ENCODE results near the gene ERICH2.

Gene ERICH2

DNA sequence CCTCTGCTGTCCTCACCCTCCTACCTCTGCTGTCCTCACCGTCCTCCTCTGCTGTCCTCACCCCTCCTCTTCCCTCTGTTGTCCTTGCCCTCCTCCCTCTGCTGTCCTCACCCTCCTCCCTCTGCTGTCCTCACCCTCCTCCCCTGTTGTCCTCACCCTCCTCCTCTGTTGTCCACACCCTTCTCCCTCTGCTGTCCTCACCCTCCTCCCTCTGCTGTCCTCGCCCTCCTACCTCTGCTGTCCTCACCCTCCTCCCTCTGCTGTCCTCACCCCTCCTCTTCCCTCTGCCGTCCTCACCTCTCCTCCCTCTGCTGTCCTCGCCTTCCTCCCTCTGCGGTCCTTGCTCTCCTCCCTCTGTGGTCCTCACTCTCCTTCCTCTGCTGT is 58.3 kb downstream of the ERICH2 start:
- no peak overlapping the region for H3K4me3 ChIP-seq
- no peak overlapping the region for H3K27ac ChIP-seq
- peak; percentile 29 for DNase-seq (ENCODE audit: low spot score)
- TF ChIP-seq, protein P1, sequence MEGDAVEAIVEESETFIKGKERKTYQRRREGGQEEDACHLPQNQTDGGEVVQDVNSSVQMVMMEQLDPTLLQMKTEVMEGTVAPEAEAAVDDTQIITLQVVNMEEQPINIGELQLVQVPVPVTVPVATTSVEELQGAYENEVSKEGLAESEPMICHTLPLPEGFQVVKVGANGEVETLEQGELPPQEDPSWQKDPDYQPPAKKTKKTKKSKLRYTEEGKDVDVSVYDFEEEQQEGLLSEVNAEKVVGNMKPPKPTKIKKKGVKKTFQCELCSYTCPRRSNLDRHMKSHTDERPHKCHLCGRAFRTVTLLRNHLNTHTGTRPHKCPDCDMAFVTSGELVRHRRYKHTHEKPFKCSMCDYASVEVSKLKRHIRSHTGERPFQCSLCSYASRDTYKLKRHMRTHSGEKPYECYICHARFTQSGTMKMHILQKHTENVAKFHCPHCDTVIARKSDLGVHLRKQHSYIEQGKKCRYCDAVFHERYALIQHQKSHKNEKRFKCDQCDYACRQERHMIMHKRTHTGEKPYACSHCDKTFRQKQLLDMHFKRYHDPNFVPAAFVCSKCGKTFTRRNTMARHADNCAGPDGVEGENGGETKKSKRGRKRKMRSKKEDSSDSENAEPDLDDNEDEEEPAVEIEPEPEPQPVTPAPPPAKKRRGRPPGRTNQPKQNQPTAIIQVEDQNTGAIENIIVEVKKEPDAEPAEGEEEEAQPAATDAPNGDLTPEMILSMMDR (IDR thresholded peaks at IDR 0.05) = no peak

DNA sequence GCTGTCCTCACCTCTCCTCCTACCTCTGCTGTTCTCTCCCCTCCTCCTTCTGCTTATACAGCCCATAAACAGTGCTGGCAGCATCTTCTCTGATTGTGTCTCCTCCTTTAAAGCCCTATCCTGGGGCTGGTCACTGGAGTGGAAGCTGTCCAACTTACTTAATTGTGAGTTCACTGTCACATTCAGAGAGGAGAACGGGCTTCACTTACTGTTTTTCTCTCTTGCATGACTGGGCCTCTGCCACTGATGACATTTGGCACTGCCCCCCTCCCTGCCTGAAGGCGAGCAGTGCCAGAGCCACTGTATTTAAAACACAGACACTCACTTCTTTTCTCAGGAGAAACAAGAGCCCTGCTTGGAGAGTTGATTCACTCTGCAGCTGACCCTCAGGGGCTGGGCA is 58.9 kb downstream of the ERICH2 start:
- no peak for DNase-seq (ENCODE audit: low spot score)
- Histone ChIP-seq H3K27ac (no peak overlapping the region), H3K4me3 (no peak overlapping the region)
- TF ChIP-seq, protein P1 (IDR thresholded peaks at IDR 0.05) = no peak

DNA sequence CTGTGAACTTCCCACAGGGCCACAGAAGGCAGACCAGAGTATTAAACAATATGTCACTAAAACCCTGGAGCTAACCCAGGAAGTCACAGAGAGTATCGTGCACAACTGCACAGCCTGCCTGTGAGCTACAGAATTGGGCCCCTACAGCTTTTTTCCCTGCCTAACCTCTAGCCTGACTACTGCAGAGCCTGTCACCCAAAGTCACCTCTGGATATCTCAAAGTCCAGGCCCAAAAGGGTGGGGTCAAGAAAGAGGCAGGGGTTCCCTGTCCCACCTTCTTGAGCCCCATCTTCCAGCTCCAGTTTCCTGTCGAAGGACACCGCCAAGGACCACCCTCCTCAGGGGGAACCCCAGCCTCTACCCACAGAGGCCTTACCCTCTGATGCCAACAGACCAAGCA is 60.0 kb downstream of the ERICH2 start:
- H3K27ac ChIP-seq = no peak overlapping the region
- TF ChIP-seq, protein P1 (IDR thresholded peaks at IDR 0.05) = no peak
- no peak overlapping the region for H3K4me3 ChIP-seq
- DNase-seq (ENCODE audit: low spot score) = no peak

DNA sequence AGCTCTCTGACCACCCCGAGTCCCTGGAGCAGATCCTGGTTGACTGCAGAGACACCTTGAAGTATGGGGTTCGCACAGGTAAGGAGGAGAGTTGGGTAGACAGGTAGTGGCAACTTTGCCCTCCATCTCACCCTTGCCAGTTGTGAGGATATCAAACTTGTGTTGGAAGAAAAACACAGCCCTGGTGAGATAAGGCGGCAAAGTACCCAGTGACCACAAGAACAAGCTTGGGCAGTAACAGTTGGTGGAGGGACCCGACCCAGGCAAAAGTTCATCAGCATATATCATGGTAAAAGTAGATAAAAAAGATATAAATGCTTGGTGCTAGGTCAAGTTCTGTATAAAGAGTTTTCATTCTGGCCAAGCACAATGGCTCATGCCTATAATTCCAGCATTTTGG is 60.9 kb downstream of the ERICH2 start:
- no peak overlapping the region for H3K4me3 ChIP-seq
- TF ChIP-seq, protein P1 (IDR thresholded peaks at IDR 0.05) = no peak
- no peak overlapping the region for H3K27ac ChIP-seq
- DNase-seq (ENCODE audit: low spot score) = peak; percentile 52

DNA sequence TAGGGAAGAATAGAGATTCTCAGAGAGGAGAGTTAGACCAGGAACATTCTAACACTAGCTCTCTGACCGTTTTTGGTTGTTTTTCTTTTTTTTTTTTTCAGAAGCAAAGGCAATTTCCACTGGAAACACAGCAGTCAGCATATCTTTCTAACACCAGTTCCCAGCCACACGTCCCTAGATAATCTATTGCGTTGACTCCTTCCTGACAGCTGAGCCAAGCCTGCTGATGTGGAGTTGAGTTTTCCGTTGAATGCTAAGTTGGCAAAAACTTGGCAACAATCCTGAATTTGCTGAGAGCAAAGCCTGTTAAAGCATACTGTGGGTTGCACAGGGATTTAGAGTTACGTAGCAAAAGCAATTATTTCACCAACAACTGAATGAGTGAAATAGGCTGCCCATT is 65.8 kb downstream of the ERICH2 start:
- no peak for DNase-seq (ENCODE audit: low spot score)
- TF ChIP-seq, protein P1 (IDR thresholded peaks at IDR 0.05) = no peak
- Histone ChIP-seq H3K27ac (no peak overlapping the region), H3K4me3 (no peak overlapping the region)

DNA sequence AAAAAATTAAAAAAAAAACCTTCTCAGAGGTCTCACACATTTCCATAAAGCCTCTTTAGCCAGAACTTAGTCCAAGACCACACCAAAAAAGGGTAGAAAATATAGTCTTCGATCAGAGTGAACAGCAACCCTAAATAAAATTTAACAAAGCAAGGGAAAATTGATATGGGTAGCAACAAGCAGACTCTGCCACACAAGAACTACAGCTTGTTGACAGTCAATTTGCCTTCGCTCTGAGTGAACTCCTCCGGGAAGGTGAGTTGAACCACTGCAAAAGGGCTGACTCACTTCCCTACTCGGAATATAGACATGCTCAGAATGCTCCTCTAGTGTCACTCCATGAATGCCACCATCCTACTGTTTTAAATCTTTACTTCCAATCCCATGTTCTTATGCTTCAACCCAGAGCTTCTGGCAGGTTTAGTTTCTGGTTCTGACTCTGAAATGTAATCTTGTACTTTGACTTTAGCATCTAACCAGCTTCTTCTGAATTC is 70.6 kb downstream of the ERICH2 start:
- DNase-seq (ENCODE audit: low spot score) = no peak
- Histone ChIP-seq H3K4me3 (no peak overlapping the region), H3K27ac (no peak overlapping the region)
- TF ChIP-seq, protein P1 (IDR thresholded peaks at IDR 0.05) = no peak

DNA sequence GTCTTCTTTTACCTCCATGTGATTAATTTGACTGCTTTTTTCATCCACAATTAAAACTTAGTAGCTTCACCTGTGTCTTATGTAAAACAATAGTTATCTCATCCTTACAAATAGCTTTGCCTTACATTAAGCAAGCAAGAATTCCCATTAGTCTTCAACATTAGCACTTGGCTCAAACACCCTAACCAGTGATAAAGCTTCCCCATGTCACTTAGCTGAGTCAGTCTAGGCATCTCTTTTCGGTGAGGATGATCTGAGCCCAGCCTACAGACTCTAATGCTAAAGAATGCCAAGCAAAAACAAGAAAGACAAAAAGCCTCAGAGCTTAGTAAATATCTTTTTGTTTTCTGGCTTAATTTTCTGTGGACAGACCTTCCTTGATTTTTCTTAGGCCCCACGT is 72.6 kb downstream of the ERICH2 start:
- Histone ChIP-seq H3K27ac (no peak overlapping the region), H3K4me3 (no peak overlapping the region)
- TF ChIP-seq, protein P1 (IDR thresholded peaks at IDR 0.05) = no peak
- no peak for DNase-seq (ENCODE audit: low spot score)
